Measurements from ENCODE around the gene MAPK1.

The MAPK1 gene

GRCh38 chr22:21868651-21869050 lies 1.2 kb upstream of the MAPK1 start:
- no peak for TF ChIP-seq CTCF (IDR thresholded peaks at IDR 0.05; ENCODE audit: low read length, missing control alignments)
- no peak overlapping the region for H3K4me3 ChIP-seq (replicated peaks; ENCODE audit: low read depth, low read length)
- no peak for DNase-seq (ENCODE audit: low read depth)

DNA sequence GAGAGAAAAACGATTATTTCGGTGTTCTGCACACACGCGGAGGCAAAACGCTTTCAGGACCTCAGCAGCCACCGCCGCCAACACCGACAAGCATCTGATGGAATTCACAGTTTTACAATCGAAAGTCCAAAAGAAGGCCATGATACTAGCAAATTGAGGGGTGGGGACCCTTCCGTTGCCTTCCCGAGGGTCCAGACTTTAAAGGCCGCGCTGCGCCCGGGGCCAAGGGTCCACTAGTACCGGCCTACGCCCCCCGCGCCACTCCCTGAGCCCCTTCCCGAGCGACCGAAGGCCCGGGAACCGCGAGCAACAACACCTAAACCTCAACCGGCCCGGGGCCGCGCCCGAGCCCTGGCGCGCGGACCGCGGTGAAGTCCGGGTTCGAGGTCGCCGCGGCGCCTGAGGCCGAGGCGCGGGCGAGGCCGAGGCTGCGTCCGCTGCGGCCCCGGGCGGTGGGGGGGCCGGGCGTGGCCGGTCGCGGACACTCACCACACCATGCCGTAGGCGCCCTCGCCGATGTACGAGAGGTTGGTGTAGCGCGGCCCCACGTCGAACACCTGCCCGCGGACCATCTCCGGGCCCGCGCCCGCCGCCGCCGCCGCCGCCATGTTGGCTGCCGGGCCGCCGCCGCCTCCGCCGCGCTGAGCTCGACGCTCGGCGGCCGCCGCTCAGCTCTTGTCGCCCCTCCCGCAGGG lies 465 bp downstream of the MAPK1 start:
- TF ChIP-seq CTCF (IDR thresholded peaks at IDR 0.05; ENCODE audit: low read length, missing control alignments): no peak
- no peak for DNase-seq (ENCODE audit: low read depth)

DNA sequence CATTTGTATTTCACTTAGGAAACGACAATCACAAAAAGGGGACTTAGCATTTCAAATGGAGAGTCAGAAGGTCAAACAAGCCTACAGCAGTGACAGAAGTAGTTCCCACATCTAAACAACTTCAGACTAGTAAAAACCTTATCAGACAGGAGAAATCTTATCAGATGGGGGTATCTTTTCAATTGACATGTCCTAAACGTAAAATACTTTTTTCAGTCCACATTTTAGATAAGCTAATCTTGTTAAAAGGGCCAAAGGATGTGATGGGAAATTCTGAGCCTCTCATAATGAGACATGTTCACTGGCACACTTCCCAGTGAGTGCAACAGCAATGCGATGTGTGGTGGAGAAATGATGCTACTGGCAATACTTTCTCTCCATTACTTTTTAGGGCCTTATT lies 2.4 kb downstream of the MAPK1 start:
- peak; percentile 83 for DNase-seq (ENCODE audit: low read depth)
- no peak for TF ChIP-seq CTCF (IDR thresholded peaks at IDR 0.05; ENCODE audit: low read length, missing control alignments)
- peak overlapping the region; percentile 95 for H3K4me3 ChIP-seq (replicated peaks; ENCODE audit: low read depth, low read length)

More for the DNA sequence above, 465 bp downstream of the MAPK1 start:
- H3K4me3 ChIP-seq (replicated peaks; ENCODE audit: low read depth, low read length): peak overlapping the region; percentile 95

DNA sequence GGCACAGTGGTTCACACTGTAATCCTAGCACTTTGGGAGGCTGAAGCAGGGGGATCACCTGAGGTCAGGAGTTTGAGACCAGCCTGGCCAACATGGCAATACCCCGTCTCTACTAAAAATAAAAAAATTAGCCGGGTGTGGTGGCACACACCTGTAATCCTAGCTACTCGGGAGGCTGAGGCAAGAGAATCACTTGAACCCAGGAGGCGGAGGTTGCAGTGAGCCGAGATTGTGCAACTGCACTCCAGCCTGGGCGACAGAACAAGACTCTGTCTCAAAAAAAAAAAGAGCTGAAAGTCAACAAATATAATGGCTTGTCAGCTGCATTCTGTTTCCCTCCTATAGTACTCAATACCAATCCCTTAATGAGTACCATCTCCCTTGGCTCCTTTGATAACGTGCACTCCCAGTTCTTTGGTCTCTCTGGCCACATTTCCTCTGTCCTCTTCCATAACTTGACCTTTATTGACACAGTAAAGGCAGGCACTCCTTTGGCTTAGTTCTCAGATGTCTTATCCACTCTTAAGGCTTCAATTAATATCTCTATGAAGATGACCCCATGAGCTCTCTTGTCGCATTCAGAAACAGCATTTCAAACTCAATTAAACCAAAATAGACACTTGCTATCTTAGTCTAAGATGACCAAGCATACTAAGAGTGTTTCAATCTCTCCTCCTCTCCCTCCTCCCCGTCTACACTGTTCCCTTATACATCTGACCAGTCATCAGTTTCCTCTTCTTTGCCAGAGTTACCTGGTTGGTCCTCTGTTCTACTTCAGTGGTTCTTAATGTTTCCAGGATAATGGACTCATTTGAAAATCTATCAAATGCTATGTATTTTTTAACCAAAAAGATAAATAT lies 4.8 kb downstream of the MAPK1 start:
- no peak for TF ChIP-seq CTCF (IDR thresholded peaks at IDR 0.05; ENCODE audit: low read length, missing control alignments)
- DNase-seq (ENCODE audit: low read depth): no peak
- no peak overlapping the region for H3K4me3 ChIP-seq (replicated peaks; ENCODE audit: low read depth, low read length)

DNA sequence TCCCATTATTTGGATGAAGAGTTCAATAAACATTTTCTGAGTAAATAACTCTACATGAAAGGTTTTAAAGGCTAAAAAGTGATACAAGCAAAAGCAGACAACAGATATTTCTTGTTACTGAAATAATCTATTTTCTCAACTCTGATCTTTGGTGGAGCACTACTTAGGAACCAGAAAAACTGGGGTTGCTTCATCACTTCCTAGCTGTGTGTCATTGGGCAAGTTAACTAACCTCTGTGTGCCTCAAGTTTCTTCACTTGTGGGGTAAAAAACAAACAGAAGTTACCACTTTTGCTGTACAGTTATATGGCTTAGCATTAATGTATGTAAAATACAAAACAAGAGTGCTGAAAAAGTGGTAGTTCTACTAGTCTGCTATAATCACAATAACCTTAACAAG lies 5.6 kb downstream of the MAPK1 start:
- no peak overlapping the region for H3K4me3 ChIP-seq (replicated peaks; ENCODE audit: low read depth, low read length)
- TF ChIP-seq CTCF (IDR thresholded peaks at IDR 0.05; ENCODE audit: low read length, missing control alignments): no peak
- DNase-seq (ENCODE audit: low read depth): no peak

GRCh38 chr22:21861264-21861848 lies 6.1 kb downstream of the MAPK1 start:
- no peak for DNase-seq (ENCODE audit: low read depth)
- TF ChIP-seq CTCF (IDR thresholded peaks at IDR 0.05; ENCODE audit: low read length, missing control alignments): no peak
- H3K4me3 ChIP-seq (replicated peaks; ENCODE audit: low read depth, low read length): no peak overlapping the region
